GM21737 (cell line): ENCODE measurements around the gene TMEM26.

Experiments
- ATAC-seq: cut with Tn5 transposase; IDR thresholded peaks from one replicate; pipeline ENCODE4 v1.9.1; 2021; ENCODE audit warnings: mild to moderate bottlenecking, moderate library complexity; ENCODE audit not compliant: unreplicated experiment

The TMEM26 gene

DNA sequence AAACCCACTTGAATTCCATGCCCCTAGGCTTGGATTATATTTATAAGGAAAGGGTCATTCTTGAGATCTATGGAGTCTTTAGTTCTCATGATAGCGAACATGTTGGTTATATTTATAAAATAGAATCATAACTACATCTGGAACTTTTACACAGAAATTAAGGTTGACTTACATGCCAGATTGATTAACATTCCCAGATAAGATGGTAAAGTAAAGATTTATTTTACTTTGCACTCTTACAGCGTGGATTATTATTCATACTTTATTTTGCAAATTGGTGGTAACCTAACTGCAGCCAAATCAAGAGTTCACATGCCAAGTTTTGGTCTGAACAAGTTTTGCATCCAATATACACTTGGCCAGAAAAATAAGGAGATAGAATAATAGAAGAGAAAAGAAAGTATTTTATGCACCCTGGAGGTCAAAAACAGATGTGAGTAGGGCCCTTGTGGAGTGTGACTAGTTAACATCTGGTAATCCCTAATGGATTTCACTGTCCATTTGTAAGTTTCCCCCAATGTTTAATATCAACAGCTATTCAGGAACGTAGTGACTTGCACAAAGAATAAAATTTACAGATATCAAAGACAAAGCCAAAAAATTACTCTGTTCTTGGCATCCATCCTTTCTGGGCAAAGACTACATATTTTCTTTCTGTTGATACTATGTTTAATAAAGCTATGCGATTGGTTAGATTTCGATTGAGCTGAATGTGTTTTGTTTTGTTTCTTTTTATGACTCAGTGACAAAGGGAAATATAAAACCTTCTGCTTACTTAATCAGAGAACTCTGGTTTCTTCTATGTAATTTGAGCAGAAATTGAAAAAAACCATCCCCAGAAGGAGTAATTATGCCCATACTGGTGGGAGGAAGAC, 10.1 kb upstream of the TMEM26 start:
- ATAC-seq: no peak

DNA sequence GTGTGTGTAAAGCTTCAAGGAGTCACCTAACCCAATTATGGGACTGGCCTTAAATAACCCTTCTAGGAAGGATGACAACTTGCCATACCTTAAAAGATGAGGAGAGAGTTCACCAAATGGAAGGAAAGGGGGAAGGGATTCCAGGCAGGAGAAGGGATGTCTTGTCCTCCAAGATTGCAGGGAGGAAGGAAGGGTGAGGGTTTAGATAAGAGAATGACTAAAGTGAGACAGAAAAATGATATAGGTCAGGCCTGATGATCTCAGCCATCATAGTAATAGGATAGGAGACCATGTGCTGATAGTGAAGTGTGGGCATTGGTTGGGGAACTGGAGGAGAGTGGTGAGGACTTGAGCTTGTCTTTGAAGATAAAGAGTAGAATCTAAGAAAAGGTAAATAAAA, 7.7 kb upstream of the TMEM26 start:
- no peak for ATAC-seq

DNA sequence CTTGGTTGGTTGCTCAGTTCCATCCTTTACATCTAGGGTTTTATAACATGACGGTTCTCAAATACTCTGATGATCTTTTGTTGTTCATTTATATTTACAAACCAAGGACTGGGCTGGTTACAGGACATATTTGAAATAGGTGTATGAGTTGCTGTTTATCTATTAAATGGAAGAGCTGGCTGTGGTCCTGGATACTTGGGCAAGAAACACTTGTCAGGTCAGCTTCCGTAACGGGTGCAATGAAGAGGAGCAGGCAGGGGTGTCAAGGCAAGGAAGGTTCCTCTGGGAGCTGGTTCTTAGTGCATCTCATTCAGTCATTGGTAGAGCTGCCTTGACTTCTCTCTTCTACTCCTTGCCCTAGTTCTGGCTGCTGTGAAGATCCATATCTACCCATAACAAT, 4.8 kb upstream of the TMEM26 start:
- ATAC-seq: no peak

DNA sequence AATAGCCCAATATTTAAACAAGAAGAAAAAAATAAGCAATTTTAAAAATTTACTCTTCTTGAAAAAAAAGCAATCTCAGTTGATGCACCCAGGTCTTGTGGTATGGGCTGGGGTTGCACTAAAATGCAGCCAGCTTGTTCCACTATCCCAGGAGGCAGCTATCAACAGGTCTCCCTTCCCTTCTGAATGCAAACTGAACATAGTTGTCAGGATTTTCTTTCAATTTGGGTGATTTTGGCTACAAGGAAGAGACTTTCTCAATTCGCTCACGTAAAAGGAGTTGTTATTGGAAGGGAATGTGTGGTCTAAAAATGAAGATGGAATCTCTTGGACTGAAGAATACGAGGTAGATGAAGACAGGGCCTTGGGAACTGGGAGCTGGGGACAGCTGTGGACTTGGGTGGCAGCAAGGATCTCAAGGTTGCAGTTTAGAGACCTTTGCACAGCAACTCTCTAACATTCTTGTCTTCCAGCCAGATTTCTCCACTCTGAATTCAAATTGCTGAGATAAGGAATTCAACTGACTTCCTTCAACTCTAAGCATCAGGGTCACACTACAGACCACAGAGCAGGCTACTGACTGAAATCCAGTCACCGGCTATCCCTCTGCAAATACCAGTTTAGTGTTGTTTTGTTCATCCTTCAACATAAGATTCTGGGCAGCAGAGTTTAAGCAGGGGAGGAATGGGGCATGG, 3.1 kb upstream of the TMEM26 start:
- no peak for ATAC-seq

DNA sequence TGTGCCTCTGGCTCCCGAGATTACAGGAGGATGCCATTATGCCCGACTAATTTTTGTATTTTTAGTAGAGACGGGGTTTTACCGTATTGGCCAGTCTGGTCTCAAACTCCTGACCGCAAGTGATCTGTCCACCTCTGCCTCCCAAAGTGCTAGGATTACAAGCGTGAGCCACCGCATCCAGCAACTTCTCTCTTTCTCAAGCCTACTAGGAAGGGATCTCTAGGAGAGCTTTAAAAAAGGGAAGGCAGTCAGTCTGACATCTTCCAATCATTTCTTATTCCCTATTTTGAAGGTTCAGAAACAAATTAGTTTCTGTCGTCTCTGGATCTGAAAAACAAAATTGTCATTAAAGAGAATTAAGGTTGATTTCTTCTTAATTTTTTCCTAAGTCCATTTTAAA, 2.5 kb upstream of the TMEM26 start:
- ATAC-seq: no peak

DNA sequence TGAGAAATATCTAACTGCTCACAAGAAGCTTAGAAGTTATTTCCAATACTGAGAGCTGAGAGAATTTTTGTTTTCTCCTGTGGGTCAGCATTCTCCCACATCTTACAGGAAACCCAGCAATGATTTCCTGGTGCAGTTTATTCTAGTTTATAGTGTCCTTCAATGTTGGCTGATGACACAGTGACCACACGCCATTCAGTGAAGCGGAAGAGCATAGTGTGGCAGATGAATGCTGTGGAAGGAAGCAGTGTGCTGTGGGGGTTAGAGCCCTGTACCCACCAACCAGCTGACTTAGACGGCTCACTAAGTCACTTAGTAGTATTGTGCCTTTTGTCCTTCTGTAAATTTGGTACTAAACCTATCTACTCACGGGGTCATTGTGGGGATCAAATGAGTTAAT, 1.4 kb upstream of the TMEM26 start:
- no peak for ATAC-seq

DNA sequence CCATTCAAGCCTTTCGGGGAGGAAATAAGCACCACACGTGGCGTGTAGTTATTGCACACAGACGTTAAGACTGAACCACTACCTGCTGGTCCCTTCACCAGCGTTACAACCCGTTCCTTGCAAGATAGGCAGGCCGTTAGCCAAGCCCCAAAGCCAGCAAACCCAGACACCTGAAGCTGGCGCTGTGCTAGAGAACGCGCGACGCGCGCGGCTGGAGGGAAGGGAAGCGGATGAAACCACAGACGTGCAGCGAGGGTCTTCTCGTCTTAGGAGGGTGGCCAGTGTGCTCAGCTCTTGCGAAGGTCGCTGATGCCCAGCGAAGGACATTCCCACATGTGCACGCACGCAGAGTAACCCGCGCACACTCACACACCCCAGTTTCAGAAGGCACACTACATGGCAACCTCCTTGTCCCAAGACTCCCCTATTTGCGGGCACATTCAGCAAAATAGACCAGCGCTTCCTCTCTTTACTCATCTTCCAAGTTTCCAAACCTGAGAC, 980 bp downstream of the TMEM26 start:
- ATAC-seq: no peak

DNA sequence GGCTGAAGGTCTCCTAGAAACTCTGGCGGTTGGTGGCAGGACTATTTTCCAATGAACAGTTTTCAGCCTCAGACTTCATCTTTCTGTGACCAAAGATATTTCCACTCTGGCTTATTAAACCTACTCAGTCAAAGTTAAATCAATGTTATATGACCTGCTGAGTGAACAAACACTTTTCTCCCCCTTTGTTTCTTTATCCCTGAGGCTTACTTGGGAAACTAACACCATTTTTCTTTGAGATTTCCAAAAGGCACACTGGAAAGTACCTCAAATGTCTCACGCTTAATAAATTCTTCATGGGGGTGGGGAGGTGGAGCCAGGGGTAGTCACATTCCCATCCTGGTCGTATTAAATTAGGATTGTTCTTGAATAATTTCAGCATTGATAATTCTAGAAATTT, 1.8 kb downstream of the TMEM26 start:
- ATAC-seq: no peak

DNA sequence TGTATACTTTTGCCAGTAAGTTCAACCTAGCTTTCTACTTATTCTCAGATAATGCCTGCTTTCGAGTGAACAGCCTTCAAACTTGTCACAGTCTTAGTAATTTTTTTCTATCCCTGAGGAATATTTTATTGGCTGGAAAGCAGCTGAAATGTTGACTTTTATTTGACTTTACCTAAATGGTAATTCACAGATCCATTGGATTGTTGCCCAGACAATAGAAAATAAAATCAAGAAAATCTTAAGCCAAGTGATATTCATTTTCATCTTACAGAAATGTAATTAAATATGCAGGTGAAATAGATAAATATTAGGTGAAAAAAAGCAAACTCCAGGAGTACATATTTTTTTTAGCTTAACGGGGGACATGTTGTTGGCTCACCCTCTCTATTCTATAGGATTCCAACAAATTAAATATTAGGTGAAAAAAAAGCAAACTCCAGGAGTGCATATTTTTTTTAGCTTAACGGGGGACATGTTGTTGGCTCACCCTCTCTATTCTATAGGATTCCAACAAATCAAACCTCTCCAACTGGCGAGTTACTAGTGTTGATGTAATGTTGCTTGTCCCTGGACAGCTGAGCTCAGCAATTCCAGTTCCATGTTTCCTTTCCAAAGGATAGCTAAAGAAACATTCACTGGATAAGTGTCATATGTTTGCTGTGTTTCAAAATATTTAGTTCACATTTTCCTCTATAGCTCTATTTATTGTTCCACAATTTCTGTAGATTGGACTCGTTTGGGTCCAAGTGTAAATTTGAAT, 4.2 kb downstream of the TMEM26 start:
- no peak for ATAC-seq

DNA sequence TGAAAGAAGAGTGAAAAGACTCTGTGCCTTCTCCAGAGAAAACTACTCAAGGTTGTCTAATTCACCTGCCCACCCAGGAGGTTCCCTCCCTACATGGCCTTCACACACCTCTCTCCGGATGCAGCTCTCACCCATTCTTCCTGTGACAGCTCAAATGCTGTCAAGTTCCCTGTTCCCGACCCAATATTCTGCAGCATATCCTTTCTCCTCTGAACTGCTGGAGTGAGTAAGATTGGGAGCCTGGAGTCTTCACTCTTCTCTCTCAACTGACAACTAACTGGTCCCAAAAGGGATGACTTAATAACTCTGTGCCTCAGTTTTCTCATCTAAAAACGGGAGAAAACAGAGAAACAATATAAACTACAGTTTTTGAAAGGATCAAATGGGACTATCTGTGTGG, 5.1 kb downstream of the TMEM26 start:
- ATAC-seq: no peak

DNA sequence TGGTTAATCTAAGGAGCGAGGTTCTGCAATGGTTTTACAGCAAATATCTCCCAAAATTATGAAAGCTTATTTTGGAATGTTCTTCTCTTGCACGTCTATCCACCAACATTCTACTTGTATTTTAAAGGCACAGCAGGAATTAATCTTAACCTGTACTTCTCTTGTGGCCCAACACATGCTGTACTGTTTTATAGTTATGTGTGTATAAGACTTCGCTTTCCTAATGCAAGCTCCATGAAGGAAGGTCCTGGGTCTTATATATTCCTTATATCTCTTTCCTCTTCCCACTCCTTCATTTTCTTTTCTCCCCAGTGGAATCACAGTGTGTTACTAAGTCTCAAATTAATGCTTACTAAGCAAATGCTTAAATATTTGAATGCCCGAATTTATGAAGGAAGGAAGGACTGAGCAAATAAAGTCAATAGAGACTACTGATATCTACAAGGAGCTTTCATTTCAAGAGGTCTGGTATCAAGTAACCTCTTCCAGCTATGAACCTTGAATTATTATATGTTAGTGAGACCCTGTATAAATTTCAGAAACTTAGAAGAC, 14.0 kb downstream of the TMEM26 start:
- no peak for ATAC-seq

DNA sequence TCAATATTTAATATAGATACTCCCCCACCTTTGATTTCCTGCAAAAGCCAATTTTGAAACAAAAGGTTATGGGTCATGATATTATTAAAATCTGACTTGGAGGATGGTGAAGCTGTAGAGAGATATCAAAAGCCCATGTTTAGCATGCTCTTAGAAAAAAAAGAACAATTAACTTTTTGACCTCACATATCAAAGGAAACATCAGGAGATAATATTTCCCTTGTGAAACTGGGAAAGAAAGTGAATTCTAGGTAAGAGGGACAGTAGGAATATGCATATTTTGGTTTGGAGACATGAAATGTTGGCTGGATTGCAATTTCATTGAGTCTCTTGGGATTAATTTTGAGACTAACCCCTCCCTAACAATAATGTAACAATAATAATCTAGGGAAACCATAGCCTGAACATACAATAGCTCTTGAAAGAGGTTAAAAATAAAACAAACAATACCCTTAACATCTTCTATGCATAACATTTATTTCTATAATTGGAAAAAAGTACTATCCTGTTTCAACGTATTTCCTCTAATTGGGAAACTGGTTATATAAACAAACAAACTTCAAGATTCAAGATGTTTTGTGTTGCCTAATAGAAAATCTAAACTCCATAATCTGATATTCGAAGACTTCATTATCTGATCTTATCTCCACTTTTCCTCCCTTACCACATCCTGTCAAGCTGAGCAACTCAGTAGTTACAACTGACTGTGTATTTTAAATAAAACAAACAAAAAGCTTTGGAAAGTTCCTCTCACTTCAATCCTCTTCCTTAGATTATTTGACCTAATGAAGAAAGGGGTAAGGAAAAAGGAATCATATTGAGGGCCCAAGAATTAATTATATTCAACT, 14.8 kb downstream of the TMEM26 start:
- no peak for ATAC-seq

DNA sequence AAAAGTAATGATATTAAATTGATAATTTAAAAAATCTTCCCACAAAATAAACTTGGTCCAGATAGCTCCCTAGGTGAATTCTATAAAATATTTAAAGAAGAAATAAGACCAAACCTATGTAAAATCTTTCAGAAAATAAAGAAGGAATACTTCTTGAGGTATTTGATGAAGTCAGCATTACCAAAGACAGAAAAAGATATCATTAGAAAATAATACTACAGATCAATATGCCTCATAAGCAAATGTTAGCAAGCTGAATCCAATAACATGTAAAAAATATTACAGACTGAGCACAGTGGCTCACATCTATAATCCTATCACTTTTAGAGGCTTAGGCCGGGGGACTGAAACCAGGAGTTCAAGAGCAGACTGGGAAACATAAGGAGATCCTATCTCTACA, 30.0 kb downstream of the TMEM26 start:
- no peak for ATAC-seq

DNA sequence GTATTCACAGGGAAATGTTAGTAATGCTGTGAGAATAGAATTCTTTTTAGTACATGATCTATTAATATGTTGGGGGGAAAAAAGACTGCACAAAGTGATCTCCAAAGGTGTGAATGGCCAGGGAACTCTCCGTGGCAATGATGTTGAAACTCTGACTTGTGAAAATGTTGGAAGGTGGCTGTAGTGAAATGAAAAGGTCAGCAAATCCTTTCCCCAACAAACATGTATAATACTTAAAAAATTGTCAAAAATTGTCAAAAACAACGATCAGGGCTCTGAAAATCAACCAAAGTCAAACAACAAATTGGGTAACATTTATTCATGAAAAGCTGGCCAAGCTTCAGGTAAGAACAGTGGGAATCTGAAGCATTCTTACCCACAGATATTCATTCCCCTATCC, 35.5 kb downstream of the TMEM26 start:
- no peak for ATAC-seq

DNA sequence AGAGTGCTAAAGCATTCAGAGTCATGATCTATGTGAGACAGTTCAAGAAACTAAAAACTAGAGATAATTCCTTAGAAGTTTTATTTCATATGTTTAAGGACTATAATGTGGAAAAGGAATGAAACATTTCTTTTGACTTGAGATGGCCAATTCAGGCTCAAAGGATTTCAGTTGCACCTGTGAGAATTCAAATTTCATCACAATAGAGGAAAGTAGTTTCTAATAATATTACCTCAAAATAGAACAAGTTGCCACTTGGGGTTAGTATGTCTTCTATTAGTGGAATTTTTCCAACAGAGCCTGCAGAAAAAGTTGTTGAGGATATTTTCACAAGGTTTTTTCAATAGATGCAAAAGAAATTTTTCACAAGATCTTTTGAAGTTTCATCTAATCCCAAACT, 37.4 kb downstream of the TMEM26 start:
- ATAC-seq: no peak

DNA sequence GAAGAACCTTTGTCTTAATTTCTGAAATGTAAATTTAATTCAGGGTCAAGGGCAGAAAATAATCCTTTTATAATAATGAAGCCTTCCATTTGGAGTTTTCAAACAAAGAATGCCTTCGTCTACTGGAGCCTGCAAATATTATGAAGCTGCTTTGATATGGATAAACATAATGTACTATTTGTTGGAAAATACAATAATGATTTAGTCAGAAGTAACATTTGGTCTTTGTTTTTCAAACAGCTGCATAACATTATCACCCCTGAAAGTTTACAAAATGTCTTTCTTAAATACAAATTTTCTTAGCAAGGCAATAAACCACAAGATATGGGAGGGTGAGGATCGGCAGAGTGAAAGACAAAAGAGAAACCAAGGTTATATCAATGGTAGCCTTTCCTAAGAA, 41.5 kb downstream of the TMEM26 start:
- no peak for ATAC-seq

DNA sequence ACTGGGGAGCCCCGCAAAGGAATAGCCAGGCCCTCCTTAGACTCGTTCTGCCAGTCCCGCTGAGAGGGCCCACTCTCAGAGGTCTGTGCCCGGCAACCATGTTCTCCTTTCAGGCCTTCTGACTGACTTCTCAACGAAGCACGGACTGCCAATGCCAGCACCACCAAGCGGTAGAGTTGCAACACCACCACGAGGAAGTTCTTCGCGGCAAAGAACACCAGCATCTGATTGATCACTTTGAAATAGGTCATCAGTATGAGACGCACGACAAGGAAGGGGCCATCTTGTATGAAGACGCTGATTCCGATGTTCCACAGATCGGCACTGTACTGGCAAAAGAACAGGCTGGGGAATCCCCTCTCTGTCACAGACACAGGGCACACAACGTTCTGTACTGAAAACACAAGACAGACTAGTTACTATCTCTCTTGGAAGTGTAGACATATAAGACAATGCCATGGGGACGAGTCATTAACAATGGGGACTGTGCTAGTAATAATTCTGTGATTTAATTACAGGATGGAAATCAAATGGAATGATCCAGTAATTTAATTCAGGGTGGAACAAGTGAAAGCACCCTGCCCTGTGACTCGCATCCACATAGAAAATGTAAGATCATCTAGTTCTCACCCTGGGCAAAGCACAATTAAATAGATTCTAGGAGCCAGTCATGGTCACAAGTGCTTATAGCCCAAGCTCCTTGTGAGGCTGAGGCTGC, 42.7 kb downstream of the TMEM26 start:
- ATAC-seq: no peak

DNA sequence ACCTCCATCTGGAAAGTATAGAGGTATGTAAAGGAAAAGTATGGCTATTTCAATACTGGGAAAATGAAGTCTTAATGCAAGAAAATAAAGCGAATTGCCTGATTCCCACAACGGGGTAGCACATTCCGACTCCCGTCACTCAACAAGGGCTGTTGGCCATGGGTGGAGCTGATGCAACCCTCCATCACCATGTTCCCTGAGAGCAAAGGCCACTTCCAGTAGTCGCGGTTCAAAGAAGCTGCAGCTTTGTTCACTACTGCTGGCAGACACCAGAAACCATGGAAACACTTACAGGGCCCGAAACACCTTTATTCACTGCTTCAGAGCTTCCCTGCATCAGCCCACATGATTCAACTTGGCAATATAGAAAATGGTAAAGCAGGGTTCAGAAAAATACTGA, 44.0 kb downstream of the TMEM26 start:
- ATAC-seq: no peak

DNA sequence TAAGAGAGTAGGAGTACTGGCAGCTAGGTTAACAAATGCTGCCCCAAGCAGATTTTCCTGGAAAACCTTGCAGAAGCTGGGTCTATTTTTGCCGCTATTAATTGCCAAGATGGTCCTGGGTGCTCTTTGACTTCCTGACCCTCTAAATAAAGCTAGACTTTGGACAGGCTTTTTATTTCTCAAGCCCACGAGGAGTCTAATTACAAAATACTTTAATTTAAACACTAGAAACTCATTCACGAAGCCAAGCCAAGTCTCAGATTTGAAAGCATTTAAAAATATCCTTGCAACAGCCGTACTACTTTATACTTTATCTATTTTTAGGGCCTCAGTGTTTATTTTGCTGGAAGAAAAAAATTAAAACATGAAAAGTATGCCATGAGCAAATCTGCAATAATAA, 45.1 kb downstream of the TMEM26 start:
- ATAC-seq: no peak

DNA sequence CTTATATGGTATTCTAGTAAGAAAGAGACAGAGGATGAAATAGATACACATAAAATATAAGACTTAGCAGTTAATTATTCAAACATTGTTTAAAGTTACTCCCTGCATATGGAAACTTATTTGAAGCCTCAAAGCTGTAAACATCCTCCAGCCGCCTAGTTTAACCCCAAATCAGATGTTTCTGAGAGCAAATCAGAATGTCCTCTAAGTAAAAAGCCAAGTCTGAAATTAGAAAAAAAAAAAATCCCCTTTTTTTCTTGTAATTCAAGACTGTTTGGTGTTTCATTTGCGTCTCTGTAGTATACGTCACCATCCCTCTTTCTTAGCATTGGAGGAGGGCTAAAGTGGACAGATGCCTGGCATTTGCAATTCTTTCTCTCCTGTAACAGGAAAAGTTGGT, 46.4 kb downstream of the TMEM26 start:
- ATAC-seq: no peak
